Caco-2 (cell line): ENCODE results near the gene RERE. TPM values are rescaled to one million over a fixed set of nuclear protein-coding genes. Genes with fewer than 3 reads are reported as not detected.

Experiments
- BruUV-seq: library from RNA; stranded (reverse); fragments of 400-500 nt; replicated peaks from 2 replicates; lab custom pipeline; 2021; lab: Mats Ljungman, UMichigan
- CTCF ChIA-PET: fragments of 300-600 bp; sonication (Branson Sonifier 250); formaldehyde crosslinking; loops from one replicate; lab custom pipeline; 2022; ENCODE audit warnings: antibody characterized with exemption; lab: Charles Lee
- POLR2A ChIA-PET: fragments of 300-600 bp; sonication (Branson Sonifier 250); formaldehyde crosslinking; loops from one replicate; lab custom pipeline; 2022; ENCODE audit warnings: antibody characterized with exemption; lab: Charles Lee
- DNase-seq, 2 experiments: peaks; one replicate each; pipeline versions ENCODE4 v3.0.0 to v3.0.0-alpha.2; 2020 to 2022
- H3K27me3 ChIP-seq: replicated peaks from 2 replicates; pipeline ENCODE4 v1.6.0; 2011; ENCODE audit warnings: low read length; ENCODE audit not compliant: control insufficient read depth, insufficient read depth
- H3K36me3 ChIP-seq: 2 replicates; pipeline ENCODE4 v1.5.1; 2011; ENCODE audit warnings: low read length; ENCODE audit not compliant: control insufficient read depth, insufficient read depth
- H3K4me1 ChIP-seq: fragments of 250-450 bp; sonication (Bioruptor Pico); 2 replicates; pipeline ENCODE4 v1.5.1; 2020; ENCODE audit warnings: mild to moderate bottlenecking
- H3K4me3 ChIP-seq: 2 replicates; pipeline ENCODE4 v1.5.1; 2011; ENCODE audit warnings: low read depth, mild to moderate bottlenecking, control low read depth, low read length
- H3K9me3 ChIP-seq: fragments of 250-450 bp; sonication (Bioruptor Pico); 2 replicates; pipeline ENCODE4 v1.5.1; 2020; ENCODE audit warnings: mild to moderate bottlenecking, moderate library complexity
- H3K27ac Mint-ChIP-seq: one replicate; pipeline ENCODE4 v1.8.0; 2022; ENCODE audit warnings: mixed read lengths; ENCODE audit not compliant: unreplicated experiment
- H3K27me3 Mint-ChIP-seq: one replicate; pipeline ENCODE4 v1.8.0; 2022; ENCODE audit warnings: mixed read lengths; ENCODE audit not compliant: insufficient read depth, unreplicated experiment
- H3K36me3 Mint-ChIP-seq: one replicate; pipeline ENCODE4 v1.8.0; 2022; ENCODE audit warnings: mild to moderate bottlenecking, mixed read lengths; ENCODE audit not compliant: insufficient read depth, unreplicated experiment
- H3K4me1 Mint-ChIP-seq: one replicate; pipeline ENCODE4 v1.8.0; 2022; ENCODE audit warnings: low read depth, mixed read lengths; ENCODE audit not compliant: unreplicated experiment
- H3K4me3 Mint-ChIP-seq: one replicate; pipeline ENCODE4 v1.8.0; 2022; ENCODE audit warnings: mild to moderate bottlenecking, moderate library complexity, mixed read lengths; ENCODE audit not compliant: unreplicated experiment
- H3K9me3 Mint-ChIP-seq: one replicate; pipeline ENCODE4 v1.8.0; 2022; ENCODE audit warnings: mixed read lengths; ENCODE audit not compliant: unreplicated experiment
- CTCF ChIP-seq, 2 experiments: fragments of 200-600 bp in 1 of 2; IDR thresholded peaks; 1 replicate in 1 of 2; 2 replicates in 1 of 2; pipeline versions ENCODE4 v1.5.1 to v1.8.0; 2011 to 2022; ENCODE audit warnings: antibody characterized with exemption in 1 of 2, control low read depth in 1 of 2, inconsistent platforms in 1 of 2, low read depth in 1 of 2, low read length in 1 of 2, mild to moderate bottlenecking in 1 of 2, moderate library complexity in 1 of 2; ENCODE audit not compliant: insufficient read depth in 1 of 2, severe bottlenecking in 1 of 2, unreplicated experiment in 1 of 2
- intact Hi-C: fragments of 100-400 bp; cut with micrococcal nuclease; formaldehyde crosslinking; loops from one replicate; pipeline ENCODE4 v1.10.0; 2022; ENCODE audit not compliant: unreplicated experiment
- total RNA-seq: library from RNA; stranded (reverse); gene quantifications from 2 replicates; pipeline ENCODE4 v1.2.3, GENCODE V29; 2022

RERE gene
- total RNA-seq, 1 experiment from 2014 or later: 85.2 TPM

- no TSS peak for BruUV-seq
- no peaks in the 10 kb centered on the region for H3K36me3 Mint-ChIP-seq
- H3K27ac Mint-ChIP-seq: no peak overlapping the region
- Histone ChIP-seq H3K4me1 (no peaks in the 10 kb centered on the region), H3K27me3 (no peaks in the 10 kb centered on the region), H3K36me3 (no peaks in the 10 kb centered on the region), H3K4me3 (no peak overlapping the region), H3K9me3 (0 out of 2 replicates have a peak, but pooled peaks cover 3% of the 10 kb centered on the region)
- no peak for DNase-seq
- CTCF ChIA-PET: no interaction called here
- intact Hi-C loops: no loop called here
- H3K4me3 Mint-ChIP-seq: no peak overlapping the region
- TF ChIP-seq CTCF (IDR thresholded peaks at IDR 0.05; ENCODE audit: insufficient read depth in 1 of 2, low read depth in 1 of 2, low read length in 1 of 2, severe bottlenecking in 1 of 2, unreplicated experiment in 1 of 2): no peak
- no peaks in the 10 kb centered on the region for H3K4me1 Mint-ChIP-seq
- POLR2A ChIA-PET: no interaction called here
- H3K27me3 Mint-ChIP-seq: no peaks in the 10 kb centered on the region
- H3K9me3 Mint-ChIP-seq: no peaks in the 10 kb centered on the region
Measured at GRCh38 chr1:8693107-8693506, 124.3 kb downstream of the RERE start.

DNA sequence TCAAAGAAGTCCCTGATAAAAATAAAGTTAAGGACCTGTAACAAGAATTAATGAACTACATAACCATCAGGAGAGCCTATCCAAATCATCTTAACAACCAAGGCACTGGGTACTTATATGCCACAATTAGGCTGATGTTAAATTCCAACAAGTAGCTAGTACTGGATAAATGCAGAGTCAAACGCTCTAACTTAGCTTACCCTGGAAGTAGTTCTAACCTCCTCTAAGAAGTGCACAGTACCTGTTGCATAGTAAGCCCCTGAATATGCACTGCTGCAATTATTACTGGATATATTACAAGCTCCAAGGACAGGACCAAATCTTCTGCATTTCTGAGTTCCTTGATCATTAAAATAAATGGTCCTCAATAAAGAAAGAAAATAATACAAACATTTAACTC is 125.8 kb downstream of the RERE start:
- H3K9me3 ChIP-seq: 0 out of 2 replicates have a peak, but pooled peaks cover 3% of the 10 kb centered on the region
- H3K27me3 ChIP-seq: no peaks in the 10 kb centered on the region
- TF ChIP-seq CTCF (IDR thresholded peaks at IDR 0.05; ENCODE audit: insufficient read depth in 1 of 2, low read depth in 1 of 2, low read length in 1 of 2, severe bottlenecking in 1 of 2, unreplicated experiment in 1 of 2): no peak
- no TSS peak for BruUV-seq
- Mint-ChIP-seq H3K27me3 (no peaks in the 10 kb centered on the region), H3K4me1 (no peaks in the 10 kb centered on the region), H3K27ac (no peak overlapping the region), H3K36me3 (no peaks in the 10 kb centered on the region), H3K9me3 (no peaks in the 10 kb centered on the region), H3K4me3 (no peak overlapping the region)
- intact Hi-C loops: no loop called here
- no peaks in the 10 kb centered on the region for H3K36me3 ChIP-seq
- DNase-seq: no peak
- H3K4me1 ChIP-seq: no peaks in the 10 kb centered on the region; the same call in 1 of the 2 replicates
- H3K4me3 ChIP-seq: no peak overlapping the region
- ChIA-PET POLR2A (no interaction called here), CTCF (no interaction called here)

- ChIA-PET POLR2A (no interaction called here), CTCF (interaction anchor here (1.5 kb wide), 1 partner anchor 9 kb away, joined by 3 read pairs; no protein-coding TSS in a partner anchor)
- H3K9me3 Mint-ChIP-seq: no peaks in the 10 kb centered on the region
- Histone ChIP-seq H3K9me3 (0 out of 2 replicates have a peak, but pooled peaks cover 3% of the 10 kb centered on the region), H3K27me3 (no peaks in the 10 kb centered on the region), H3K36me3 (no peaks in the 10 kb centered on the region), H3K4me3 (no peak overlapping the region), H3K4me1 (no peaks in the 10 kb centered on the region; the same call in 1 of the 2 replicates)
- H3K4me1 Mint-ChIP-seq: no peaks in the 10 kb centered on the region
- no peaks in the 10 kb centered on the region for H3K36me3 Mint-ChIP-seq
- no TSS peak for BruUV-seq
- no peak for DNase-seq
- H3K27ac Mint-ChIP-seq: no peak overlapping the region
- intact Hi-C loops: no loop called here
- TF ChIP-seq CTCF (IDR thresholded peaks at IDR 0.05; ENCODE audit: insufficient read depth in 1 of 2, low read depth in 1 of 2, low read length in 1 of 2, severe bottlenecking in 1 of 2, unreplicated experiment in 1 of 2): no peak
- no peak overlapping the region for H3K4me3 Mint-ChIP-seq
- H3K27me3 Mint-ChIP-seq: no peaks in the 10 kb centered on the region
Measured at GRCh38 chr1:8690253-8690525, 127.3 kb downstream of the RERE start.
